Tibial nerve (tissue), 4 donors: ENCODE data around the gene CPA4.

ENCODE experiments used
- EP300 ChIP-seq, 2 donors: sonication (generic); formaldehyde crosslinking; IDR thresholded peaks; one replicate each; pipeline ENCODE4 v1.6.1; 2017; ENCODE audit warnings: antibody characterized with exemption in 2 of 2, mild to moderate bottlenecking in 1 of 2
- POLR2A ChIP-seq, 2 donors: fragments of 450-650 bp; IDR thresholded peaks; one replicate each; pipeline ENCODE4 v1.6.1; 2017; ENCODE audit warnings: antibody characterized with exemption in 2 of 2, mild to moderate bottlenecking in 2 of 2, moderate library complexity in 2 of 2
- TF ChIP-seq, protein P1 (sequence below), 5 experiments: fragments of 200-600 bp in 3 of 5; fragments of 450-650 bp in 2 of 5; sonication (generic) in 3 of 5; IDR thresholded peaks; one replicate each; pipeline ENCODE4 v1.5.1; 2016 to 2019; ENCODE audit warnings: antibody characterized with exemption in 5 of 5, mild to moderate bottlenecking in 3 of 5, moderate library complexity in 2 of 5

DNA sequence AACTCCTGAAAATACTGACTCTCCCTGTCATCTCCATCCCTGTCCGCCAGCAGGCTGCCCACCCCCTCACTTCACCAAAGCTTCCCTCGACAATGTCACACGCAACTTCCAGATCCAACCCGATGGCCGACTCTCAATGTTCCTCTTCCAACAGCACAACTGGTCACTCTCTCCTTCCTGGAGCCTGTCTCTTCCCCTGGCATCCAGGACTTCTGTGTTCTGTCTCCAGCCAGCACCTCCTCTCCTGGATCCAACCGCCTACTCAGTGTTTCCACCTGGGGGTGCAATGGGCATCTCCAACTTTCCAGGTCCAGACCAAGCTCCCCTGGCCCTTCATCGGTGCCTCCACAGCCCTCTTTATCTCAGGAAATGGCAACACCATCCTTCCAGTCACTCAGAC lies 60.2 kb downstream of the CPA4 start:
- TF ChIP-seq, protein P1, sequence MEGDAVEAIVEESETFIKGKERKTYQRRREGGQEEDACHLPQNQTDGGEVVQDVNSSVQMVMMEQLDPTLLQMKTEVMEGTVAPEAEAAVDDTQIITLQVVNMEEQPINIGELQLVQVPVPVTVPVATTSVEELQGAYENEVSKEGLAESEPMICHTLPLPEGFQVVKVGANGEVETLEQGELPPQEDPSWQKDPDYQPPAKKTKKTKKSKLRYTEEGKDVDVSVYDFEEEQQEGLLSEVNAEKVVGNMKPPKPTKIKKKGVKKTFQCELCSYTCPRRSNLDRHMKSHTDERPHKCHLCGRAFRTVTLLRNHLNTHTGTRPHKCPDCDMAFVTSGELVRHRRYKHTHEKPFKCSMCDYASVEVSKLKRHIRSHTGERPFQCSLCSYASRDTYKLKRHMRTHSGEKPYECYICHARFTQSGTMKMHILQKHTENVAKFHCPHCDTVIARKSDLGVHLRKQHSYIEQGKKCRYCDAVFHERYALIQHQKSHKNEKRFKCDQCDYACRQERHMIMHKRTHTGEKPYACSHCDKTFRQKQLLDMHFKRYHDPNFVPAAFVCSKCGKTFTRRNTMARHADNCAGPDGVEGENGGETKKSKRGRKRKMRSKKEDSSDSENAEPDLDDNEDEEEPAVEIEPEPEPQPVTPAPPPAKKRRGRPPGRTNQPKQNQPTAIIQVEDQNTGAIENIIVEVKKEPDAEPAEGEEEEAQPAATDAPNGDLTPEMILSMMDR (IDR thresholded peaks at IDR 0.05): no peak
- TF ChIP-seq POLR2A (IDR thresholded peaks at IDR 0.05) (no peak), EP300 (IDR thresholded peaks at IDR 0.05) (no peak)
